Measurements from ENCODE around the gene CARD19.

- TF ChIP-seq CTCF (IDR thresholded peaks at IDR 0.05) (no peak), POLR2AphosphoS5 (IDR thresholded peaks at IDR 0.05) (no peak)
Measured at GRCh38 chr9:93057042-93057702, 38.8 kb upstream of the CARD19 start.

Data from breast epithelium (tissue), 3 donors.